Stimulated activated CD8-positive, alpha-beta memory T cell treated with anti-CD3 and anti-CD28 coated beads, Interleukin-7, amount 100 ng/mL, for 48 hours (primary cell): ENCODE results near the gene JADE1.

Experiments used
- DNase-seq, 2 donors: peaks; one replicate each; pipeline ENCODE4 v3.0.0-alpha.2; 2020; ENCODE audit warnings: low read depth in 1 of 2; ENCODE audit errors: extremely low read depth in 1 of 2

Gene JADE1

GRCh38 chr4:128809477-128810330, at the start of gene JADE1:
TSS of gene JADE1 (plus strand) at chr4:128809700. CDS start at chr4:128831759, 22,059 bp downstream.
- DNase-seq = peak; percentile 74 to 90

DNA sequence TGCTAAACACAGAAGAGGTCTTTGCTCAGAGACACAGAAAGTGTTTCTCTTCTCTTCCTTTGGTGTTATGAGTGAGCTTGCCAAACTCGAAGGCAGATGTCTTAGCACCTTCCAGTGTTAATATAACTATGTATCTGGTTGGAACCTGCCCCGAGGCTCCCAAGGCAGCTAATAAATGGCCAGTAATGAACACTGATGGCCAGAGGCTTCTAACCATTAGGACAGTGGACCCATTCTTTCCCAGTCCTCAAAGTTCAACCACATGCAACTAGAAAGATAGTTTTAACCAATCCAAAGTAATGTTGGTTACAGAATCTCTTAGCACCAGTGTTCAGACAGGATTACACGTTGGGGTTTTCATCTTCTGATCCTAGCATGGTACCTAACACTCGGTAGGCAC, 42.7 kb upstream of the JADE1 start:
- DNase-seq = no peak

DNA sequence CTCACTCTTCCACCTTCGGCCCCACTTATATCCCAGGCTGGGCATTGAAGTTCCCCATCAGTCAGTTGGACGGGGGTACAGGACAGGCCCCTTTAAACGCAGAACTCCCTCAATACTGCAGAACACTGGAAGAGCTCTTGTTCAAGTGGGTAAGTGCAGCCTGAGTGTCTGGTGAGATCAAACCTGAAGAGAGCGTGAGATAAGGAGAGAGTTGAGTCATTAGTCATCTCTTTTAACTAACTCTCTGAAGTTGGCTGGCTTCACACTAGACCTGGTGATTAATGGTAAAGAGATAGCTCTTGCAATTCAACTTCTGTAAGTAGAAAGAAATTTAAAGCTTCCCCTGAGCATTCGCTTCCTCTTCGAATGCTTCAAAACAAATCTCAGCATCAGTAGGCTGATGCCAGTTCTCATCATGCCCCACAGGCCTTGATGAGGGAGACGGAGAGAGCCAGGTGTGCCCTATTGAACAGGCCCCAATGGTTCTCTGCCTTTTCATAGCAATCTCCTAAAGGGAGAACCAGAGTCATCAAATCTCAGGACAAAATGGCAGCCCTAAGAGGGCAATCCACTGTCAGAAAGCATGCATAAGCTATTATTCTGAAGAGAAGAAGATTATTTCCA, 41.0 kb upstream of the JADE1 start:
- DNase-seq = no peak

DNA sequence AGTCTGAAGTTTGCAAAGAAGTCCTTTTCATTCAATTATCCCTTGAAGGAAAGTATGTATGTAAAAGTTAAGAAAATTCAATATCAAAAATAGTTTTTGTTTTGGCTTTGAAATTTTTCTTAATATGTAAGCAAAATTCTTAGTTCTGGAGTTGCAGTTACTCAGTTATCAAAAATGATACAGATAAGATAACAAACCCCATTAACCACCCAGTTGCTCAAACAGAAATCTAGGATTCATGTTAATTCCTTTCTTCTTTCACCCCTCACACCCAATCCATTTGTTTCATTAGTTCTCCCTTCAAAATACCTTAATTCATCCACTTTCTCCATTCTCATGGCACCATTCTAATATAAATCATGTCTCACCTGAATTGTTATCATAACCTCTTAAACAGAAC, 40.5 kb upstream of the JADE1 start:
- no peak for DNase-seq

- no peak for DNase-seq
Measured at GRCh38 chr4:128770807-128771206, 38.7 kb upstream of the JADE1 start.

DNA sequence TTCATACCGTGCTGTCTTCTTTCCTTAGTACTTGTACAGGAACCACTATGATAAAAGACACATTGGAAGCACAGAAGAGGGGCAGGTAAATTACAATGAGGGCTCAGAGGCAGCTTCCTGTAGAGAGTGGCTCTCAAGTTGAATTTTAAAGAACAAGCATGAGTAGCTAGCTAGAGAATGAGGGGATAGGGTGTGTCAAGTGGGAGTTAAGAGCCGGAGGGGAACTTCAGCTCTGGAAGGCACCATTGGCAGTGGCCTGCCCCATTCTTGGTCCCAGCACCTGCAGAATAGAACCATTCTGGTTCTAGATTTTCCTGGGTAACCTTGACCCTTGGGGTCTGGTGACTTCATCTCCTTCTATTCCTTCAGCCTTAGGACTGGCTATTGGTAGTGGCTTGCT, 34.0 kb upstream of the JADE1 start:
- no peak for DNase-seq

DNA sequence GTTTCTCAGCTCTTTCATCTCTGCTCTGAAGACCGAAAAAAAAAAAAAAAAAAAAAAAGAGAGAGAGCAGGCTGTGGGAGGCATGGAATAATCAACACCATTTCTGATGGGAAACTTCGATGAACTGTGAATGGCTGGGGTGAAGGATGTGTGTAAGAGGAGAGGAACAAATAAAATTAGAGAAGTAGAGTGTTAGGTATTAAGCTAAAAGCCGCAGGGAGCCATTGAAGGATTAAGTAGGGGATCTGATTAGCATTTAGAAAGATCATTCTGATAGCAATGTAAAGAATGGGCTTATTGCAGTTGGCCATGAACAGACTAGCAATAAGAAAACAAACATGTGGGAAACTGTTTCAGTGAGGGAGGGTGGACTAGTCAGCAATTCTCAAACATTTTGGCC, 33.6 kb upstream of the JADE1 start:
- no peak for DNase-seq

GRCh38 chr4:128776794-128777216, 32.7 kb upstream of the JADE1 start:
- no peak for DNase-seq

DNA sequence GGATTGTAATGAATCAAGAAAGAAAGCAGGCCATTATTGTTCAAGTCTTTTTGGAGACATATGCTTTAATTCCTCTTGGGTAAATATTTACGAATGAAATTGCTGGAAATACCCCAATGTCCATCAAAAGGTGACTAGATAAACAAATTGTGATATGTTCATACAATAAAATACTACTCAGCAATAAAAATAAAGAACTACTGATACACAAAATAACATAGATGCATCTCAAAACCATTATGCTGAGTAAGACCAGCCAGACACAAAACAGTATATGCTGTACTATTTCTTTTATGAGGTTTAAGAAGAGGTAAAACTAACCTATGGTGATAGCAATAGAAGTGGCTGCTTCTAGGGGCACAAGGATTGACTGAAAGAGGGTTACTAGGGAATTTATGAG, 28.8 kb upstream of the JADE1 start:
- no peak for DNase-seq

GRCh38 chr4:128782076-128782715, 27.3 kb upstream of the JADE1 start:
- DNase-seq = peak in 1 of 2 donors; percentile 3

GRCh38 chr4:128782875-128783614, 26.5 kb upstream of the JADE1 start:
- no peak for DNase-seq

- no peak for DNase-seq
Measured at GRCh38 chr4:128787509-128788311, 21.8 kb upstream of the JADE1 start.

DNA sequence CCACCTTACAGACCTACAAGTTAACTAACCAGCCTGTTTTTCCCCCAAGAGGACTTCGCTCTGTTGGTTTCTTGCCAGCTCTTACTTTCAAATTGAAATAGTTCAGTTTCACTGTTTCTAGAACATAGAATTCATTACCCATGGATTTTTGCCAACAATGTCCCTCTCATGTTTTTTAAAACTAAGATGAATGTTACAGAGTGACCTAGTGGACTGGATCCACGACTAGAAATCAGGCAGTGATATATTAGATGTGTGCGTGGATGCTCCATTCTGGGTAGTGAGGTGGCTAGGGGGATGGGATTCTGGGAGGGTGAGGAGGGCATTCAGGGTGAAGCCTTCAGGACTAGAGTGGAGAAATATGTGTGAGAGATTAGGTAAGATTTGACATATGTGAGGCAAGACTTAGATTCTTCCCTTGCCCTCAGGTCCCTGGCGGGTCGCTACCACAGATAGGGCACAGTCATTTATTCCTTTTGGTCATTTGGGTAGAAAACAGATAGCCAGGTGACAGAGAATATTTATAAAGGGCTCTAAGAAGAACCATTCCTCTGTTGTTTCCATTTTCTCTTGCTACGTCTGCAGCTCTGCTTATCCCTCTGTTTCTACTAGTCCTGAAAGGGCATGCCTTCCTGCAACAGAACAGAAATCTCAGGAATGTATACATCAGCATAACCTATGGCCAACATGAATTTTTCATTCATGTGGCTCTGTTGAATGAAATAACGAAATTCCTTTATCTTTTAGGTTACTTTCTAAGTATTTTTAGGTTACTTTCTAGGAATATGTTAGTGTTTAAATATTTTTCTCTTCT, 15.4 kb upstream of the JADE1 start:
- no peak for DNase-seq

GRCh38 chr4:128796934-128797333, 12.6 kb upstream of the JADE1 start:
- DNase-seq = no peak

DNA sequence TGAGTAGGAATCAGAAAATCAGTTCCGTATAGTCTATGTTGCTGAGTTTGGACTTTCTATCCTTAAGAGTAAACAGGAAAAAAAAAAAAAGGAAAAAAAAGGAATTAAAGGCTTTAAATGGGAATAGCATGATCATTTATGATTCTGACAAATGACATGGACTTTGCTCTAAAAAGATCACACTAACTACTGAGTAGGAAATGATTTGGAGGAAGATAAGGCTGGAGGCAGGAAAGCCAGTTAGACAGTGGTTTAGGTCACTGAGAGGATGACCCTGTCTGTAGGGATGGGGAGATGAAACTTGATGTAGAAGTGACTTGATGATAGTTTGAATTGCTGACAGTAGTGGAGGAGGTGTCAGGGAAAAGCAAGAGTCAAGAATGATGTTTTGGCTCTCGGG, 9.2 kb upstream of the JADE1 start:
- DNase-seq = no peak

- DNase-seq = no peak
Measured at GRCh38 chr4:128800701-128801284, 8.7 kb upstream of the JADE1 start.

DNA sequence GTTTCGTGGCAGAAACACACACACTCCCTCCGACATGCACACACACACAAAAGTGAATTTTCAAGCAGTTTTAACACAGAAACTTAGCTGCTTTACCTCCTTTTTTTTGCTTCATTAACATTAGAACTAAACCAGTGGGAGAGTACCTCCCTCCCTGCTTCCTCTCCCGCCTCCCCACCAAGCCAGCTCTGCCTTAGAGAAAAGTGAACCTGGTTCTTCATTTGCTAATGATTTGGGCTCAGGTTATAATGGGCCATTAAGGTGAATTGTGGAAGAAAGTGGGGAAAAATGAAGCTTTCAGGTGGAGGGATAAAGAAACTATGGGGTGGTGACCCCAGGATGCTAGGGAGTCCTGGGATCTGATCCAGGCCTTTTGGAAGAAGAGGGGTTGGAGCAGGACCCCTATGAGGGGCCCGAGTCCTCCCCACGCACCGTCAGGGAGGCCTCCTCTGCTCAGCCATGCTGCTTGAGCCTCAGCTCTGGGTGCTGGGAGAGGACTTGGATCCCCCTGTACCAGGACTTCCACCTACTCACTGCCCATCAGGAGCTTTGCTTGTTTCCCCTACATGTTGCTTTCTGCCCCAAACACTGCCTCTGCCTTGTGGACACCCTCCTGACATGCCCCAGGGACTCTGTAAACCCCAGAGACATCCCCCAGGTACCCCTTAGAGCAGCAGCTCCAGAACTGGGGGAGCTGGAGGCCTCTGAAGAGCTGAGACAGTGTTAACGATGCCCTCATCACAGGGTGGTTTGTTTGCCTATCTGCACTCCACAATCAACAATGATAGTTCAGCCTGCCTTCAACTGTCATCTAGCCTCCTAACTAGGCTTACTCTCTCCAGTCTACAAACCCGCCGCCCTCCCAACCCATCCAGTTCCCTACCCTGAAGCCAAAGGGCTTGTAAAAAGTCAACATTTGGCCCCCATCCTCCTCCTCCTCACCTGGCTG, 6.5 kb upstream of the JADE1 start:
- DNase-seq = no peak

GRCh38 chr4:128803783-128804182, 5.7 kb upstream of the JADE1 start:
- peak in 1 of 2 donors; percentile 15 for DNase-seq
